Activated gamma-delta T cell (primary cell): ENCODE measurements around the gene PAK6.
A peak's percentile ranks its signal among the peaks of the same experiment; 100 is the strongest.

ENCODE experiments used
- DNase-seq: peaks from one replicate; lab custom pipeline; 2025; lab: John Stamatoyannopoulos, UW

Gene PAK6

GRCh38 chr15:40292246-40292645, 53.4 kb downstream of the PAK6 start:
- no peak for DNase-seq

GRCh38 chr15:40293006-40293405, 54.1 kb downstream of the PAK6 start:
- DNase-seq, result no peak

- no peak for DNase-seq
These were observed 55.3 kb downstream of the PAK6 start for GRCh38 chr15:40293905-40294895.

GRCh38 chr15:40295297-40295696, 56.4 kb downstream of the PAK6 start:
- DNase-seq, result no peak

GRCh38 chr15:40295877-40296560, 57.2 kb downstream of the PAK6 start:
- no peak for DNase-seq

- DNase-seq, result no peak
These were observed 57.8 kb downstream of the PAK6 start for GRCh38 chr15:40296561-40297230.

- no peak for DNase-seq
These were observed 58.5 kb downstream of the PAK6 start for GRCh38 chr15:40297356-40297755.

- no peak for DNase-seq
These were observed 59.5 kb downstream of the PAK6 start for GRCh38 chr15:40298216-40298935.

GRCh38 chr15:40300367-40300766, 61.5 kb downstream of the PAK6 start:
- no peak for DNase-seq

- no peak for DNase-seq
These were observed 61.9 kb downstream of the PAK6 start for GRCh38 chr15:40300771-40301170.

- no peak for DNase-seq
These were observed 62.8 kb downstream of the PAK6 start for GRCh38 chr15:40301467-40302179.

GRCh38 chr15:40302288-40302886, 63.5 kb downstream of the PAK6 start:
- no peak for DNase-seq

- DNase-seq, result no peak
These were observed 64.1 kb downstream of the PAK6 start for GRCh38 chr15:40302981-40303380.

GRCh38 chr15:40303576-40303975, 64.7 kb downstream of the PAK6 start:
- DNase-seq, result no peak

GRCh38 chr15:40305281-40305680, 66.4 kb downstream of the PAK6 start:
- no peak for DNase-seq

GRCh38 chr15:40306371-40306770, 67.5 kb downstream of the PAK6 start:
- DNase-seq, result no peak

- no peak for DNase-seq
These were observed 68.0 kb downstream of the PAK6 start for GRCh38 chr15:40306908-40307307.

GRCh38 chr15:40307421-40308211, 68.8 kb downstream of the PAK6 start, which contains the start of gene PLCB2:
Gene PLCB2, minus strand, starts transcription at chr15:40307935. Its CDS starts 263 bp downstream, at chr15:40307672.
- peak; percentile 42 for DNase-seq

- DNase-seq, result no peak
These were observed 70.5 kb downstream of the PAK6 start for GRCh38 chr15:40309344-40309862.
